ENCODE measurements around the gene SMC4.

SMC4 gene

DNA sequence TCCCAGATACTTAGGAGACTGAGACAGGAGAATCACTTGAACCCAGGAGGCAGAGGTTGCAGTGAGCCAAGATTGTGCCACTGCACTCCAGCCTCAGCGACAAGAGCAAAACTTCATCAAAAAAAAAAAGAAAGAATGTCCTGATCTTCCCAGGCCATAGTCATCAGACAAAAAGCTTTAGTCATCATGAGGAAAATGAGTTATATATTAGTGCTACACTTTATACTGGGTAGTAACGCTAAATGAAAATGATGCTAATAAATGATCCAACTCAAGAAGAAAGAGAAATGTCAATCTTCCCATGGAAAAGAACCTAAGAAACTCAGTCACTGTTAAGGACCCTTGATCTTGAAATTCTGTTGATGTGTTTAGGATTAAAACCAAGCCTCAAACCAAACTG, 76.4 kb downstream of the SMC4 start:
- H3K4me1 ChIP-seq (ENCODE audit: insufficient read depth, low read length) = no peaks in the 10 kb centered on the region
- ATAC-seq (ENCODE audit: insufficient read depth, low read depth) (no peak), DNase-seq (no peak)
- no peaks in the 10 kb centered on the region for H3K36me3 ChIP-seq (ENCODE audit: insufficient read depth, low read length)
- TF ChIP-seq, protein P1, sequence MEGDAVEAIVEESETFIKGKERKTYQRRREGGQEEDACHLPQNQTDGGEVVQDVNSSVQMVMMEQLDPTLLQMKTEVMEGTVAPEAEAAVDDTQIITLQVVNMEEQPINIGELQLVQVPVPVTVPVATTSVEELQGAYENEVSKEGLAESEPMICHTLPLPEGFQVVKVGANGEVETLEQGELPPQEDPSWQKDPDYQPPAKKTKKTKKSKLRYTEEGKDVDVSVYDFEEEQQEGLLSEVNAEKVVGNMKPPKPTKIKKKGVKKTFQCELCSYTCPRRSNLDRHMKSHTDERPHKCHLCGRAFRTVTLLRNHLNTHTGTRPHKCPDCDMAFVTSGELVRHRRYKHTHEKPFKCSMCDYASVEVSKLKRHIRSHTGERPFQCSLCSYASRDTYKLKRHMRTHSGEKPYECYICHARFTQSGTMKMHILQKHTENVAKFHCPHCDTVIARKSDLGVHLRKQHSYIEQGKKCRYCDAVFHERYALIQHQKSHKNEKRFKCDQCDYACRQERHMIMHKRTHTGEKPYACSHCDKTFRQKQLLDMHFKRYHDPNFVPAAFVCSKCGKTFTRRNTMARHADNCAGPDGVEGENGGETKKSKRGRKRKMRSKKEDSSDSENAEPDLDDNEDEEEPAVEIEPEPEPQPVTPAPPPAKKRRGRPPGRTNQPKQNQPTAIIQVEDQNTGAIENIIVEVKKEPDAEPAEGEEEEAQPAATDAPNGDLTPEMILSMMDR (IDR thresholded peaks at IDR 0.05; ENCODE audit: borderline replicate concordance, extremely low read depth, low read length, poor library complexity, severe bottlenecking) = no peak
- no peak for TF ChIP-seq EZH2 (IDR thresholded peaks at IDR 0.05; ENCODE audit: borderline replicate concordance, low read depth, low read length, severe bottlenecking)
- H3K27me3 ChIP-seq (ENCODE audit: insufficient read depth, low read length, poor library complexity) = peaks cover 3% of the 10 kb centered on the region
- H3K4me3 ChIP-seq (ENCODE audit: low read depth in 1 of 2, low read length in 2 of 2) = no peak overlapping the region
- no peaks in the 10 kb centered on the region for H4K20me1 ChIP-seq (ENCODE audit: insufficient read depth, low read length)
- H3K9ac ChIP-seq (ENCODE audit: low read depth, low read length) = no peak overlapping the region
- H2AFZ ChIP-seq (ENCODE audit: low read depth, low read length) = no peak overlapping the region
- peaks cover 8% of the 10 kb centered on the region for H3K9me3 ChIP-seq (ENCODE audit: insufficient read depth, low read length, severe bottlenecking)
- H3K79me2 ChIP-seq (ENCODE audit: insufficient read depth, low read length) = no peaks in the 10 kb centered on the region
- H3K27ac ChIP-seq (ENCODE audit: low read length) = no peak overlapping the region
- no peak overlapping the region for H3K4me2 ChIP-seq (ENCODE audit: insufficient read depth, low read length)

DNA sequence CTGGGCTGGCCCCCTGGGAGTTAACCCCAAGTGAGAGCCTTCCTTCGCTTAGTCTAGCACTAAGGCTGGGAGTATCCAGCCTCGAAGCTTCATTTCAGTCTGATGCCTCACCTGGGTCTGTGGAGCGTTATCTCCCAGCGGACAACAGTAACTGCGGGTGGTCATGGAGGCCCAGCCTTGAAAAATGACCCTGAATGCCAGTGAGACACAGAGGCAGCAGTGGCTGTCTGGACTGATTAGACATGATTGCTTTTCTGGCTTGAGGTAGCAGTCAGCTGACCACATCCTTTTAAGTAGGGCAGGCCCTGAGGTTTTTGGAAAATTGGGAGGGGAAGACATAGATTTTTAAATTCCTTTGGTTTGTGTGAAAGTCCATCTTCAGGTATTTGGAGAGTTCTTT, 78.3 kb downstream of the SMC4 start:
- ATAC-seq (ENCODE audit: insufficient read depth, low read depth) (no peak), DNase-seq (no peak)
- Histone ChIP-seq H3K4me3 (ENCODE audit: low read depth in 1 of 2, low read length in 2 of 2) (no peak overlapping the region), H4K20me1 (ENCODE audit: insufficient read depth, low read length) (no peaks in the 10 kb centered on the region), H3K27ac (ENCODE audit: low read length) (no peak overlapping the region), H3K4me2 (ENCODE audit: insufficient read depth, low read length) (no peak overlapping the region), H2AFZ (ENCODE audit: low read depth, low read length) (no peak overlapping the region), H3K27me3 (ENCODE audit: insufficient read depth, low read length, poor library complexity) (peaks cover 3% of the 10 kb centered on the region), H3K9ac (ENCODE audit: low read depth, low read length) (no peak overlapping the region), H3K36me3 (ENCODE audit: insufficient read depth, low read length) (no peaks in the 10 kb centered on the region), H3K4me1 (ENCODE audit: insufficient read depth, low read length) (no peaks in the 10 kb centered on the region), H3K9me3 (ENCODE audit: insufficient read depth, low read length, severe bottlenecking) (no peaks in the 10 kb centered on the region), H3K79me2 (ENCODE audit: insufficient read depth, low read length) (no peaks in the 10 kb centered on the region)
- no peak for TF ChIP-seq EZH2 (IDR thresholded peaks at IDR 0.05; ENCODE audit: borderline replicate concordance, low read depth, low read length, severe bottlenecking)
- TF ChIP-seq, protein P1 (IDR thresholded peaks at IDR 0.05; ENCODE audit: borderline replicate concordance, extremely low read depth, low read length, poor library complexity, severe bottlenecking) = no peak

DNA sequence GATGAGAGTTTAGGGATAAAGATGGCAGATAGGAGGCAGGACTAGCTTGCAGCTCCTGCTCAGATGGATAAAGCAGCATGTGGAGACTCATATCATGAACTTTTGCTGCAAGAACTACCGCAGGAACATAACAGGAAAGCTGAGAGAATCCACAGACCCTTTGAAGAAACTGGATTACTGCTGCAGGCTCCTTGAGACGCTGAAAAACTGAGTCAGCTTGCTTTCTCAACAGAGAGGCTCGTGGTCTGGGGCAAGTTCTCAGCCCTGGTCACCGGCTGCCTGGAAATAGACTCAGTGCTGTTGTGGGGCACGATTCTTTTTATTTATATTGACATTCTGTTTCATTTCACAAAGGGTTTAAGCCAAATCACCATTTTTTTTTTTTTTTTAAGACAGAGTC, 78.9 kb downstream of the SMC4 start:
- Histone ChIP-seq H3K27me3 (ENCODE audit: insufficient read depth, low read length, poor library complexity) (peaks cover 3% of the 10 kb centered on the region), H2AFZ (ENCODE audit: low read depth, low read length) (no peak overlapping the region), H3K4me2 (ENCODE audit: insufficient read depth, low read length) (no peak overlapping the region), H3K4me1 (ENCODE audit: insufficient read depth, low read length) (no peaks in the 10 kb centered on the region), H3K36me3 (ENCODE audit: insufficient read depth, low read length) (no peaks in the 10 kb centered on the region), H3K27ac (ENCODE audit: low read length) (no peak overlapping the region), H3K9me3 (ENCODE audit: insufficient read depth, low read length, severe bottlenecking) (no peaks in the 10 kb centered on the region), H3K79me2 (ENCODE audit: insufficient read depth, low read length) (no peaks in the 10 kb centered on the region), H3K4me3 (ENCODE audit: low read depth in 1 of 2, low read length in 2 of 2) (no peak overlapping the region), H3K9ac (ENCODE audit: low read depth, low read length) (no peak overlapping the region), H4K20me1 (ENCODE audit: insufficient read depth, low read length) (no peaks in the 10 kb centered on the region)
- DNase-seq (no peak), ATAC-seq (ENCODE audit: insufficient read depth, low read depth) (no peak)
- TF ChIP-seq, protein P1 (IDR thresholded peaks at IDR 0.05; ENCODE audit: borderline replicate concordance, extremely low read depth, low read length, poor library complexity, severe bottlenecking) = no peak
- TF ChIP-seq EZH2 (IDR thresholded peaks at IDR 0.05; ENCODE audit: borderline replicate concordance, low read depth, low read length, severe bottlenecking) = no peak

DNA sequence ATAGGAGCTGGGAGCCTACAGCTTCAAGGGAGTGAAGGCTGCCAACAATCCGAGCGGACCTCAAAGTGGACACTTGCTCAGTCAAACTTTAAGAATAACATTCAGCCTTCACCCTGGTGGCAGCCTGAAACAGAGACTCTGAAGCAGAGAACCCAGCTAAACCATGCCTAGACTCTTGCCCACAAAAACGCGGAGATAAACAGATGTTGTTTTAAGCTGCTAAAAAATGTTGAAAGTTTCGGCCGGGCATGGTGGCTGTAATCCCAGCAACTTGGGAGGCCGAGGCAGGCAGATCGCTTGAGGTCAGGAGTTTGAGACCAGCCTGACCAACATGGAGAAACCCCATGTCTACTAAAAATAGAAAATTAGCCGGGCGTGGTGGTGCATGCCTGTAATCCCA, 79.9 kb downstream of the SMC4 start:
- no peak overlapping the region for H3K9ac ChIP-seq (ENCODE audit: low read depth, low read length)
- no peaks in the 10 kb centered on the region for H3K79me2 ChIP-seq (ENCODE audit: insufficient read depth, low read length)
- H3K27me3 ChIP-seq (ENCODE audit: insufficient read depth, low read length, poor library complexity) = no peaks in the 10 kb centered on the region
- H4K20me1 ChIP-seq (ENCODE audit: insufficient read depth, low read length) = no peaks in the 10 kb centered on the region
- no peaks in the 10 kb centered on the region for H3K4me1 ChIP-seq (ENCODE audit: insufficient read depth, low read length)
- no peaks in the 10 kb centered on the region for H3K9me3 ChIP-seq (ENCODE audit: insufficient read depth, low read length, severe bottlenecking)
- no peak for DNase-seq
- no peak for ATAC-seq (ENCODE audit: insufficient read depth, low read depth)
- no peak overlapping the region for H3K4me2 ChIP-seq (ENCODE audit: insufficient read depth, low read length)
- no peak overlapping the region for H3K4me3 ChIP-seq (ENCODE audit: low read depth in 1 of 2, low read length in 2 of 2)
- TF ChIP-seq, protein P1 (IDR thresholded peaks at IDR 0.05; ENCODE audit: borderline replicate concordance, extremely low read depth, low read length, poor library complexity, severe bottlenecking) = no peak
- TF ChIP-seq EZH2 (IDR thresholded peaks at IDR 0.05; ENCODE audit: borderline replicate concordance, low read depth, low read length, severe bottlenecking) = no peak
- H2AFZ ChIP-seq (ENCODE audit: low read depth, low read length) = no peak overlapping the region
- no peaks in the 10 kb centered on the region for H3K36me3 ChIP-seq (ENCODE audit: insufficient read depth, low read length)
- no peak overlapping the region for H3K27ac ChIP-seq (ENCODE audit: low read length)

Data from DND-41 (cell line).